K562 (cell line): ENCODE measurements around the gene SLC12A4. TPM values are rescaled to one million over a fixed set of nuclear protein-coding genes. Genes with fewer than 3 reads are reported as not detected.

Experiments used
- ATAC-seq: fragments of 200-7000 bp; cut with Tn5 transposase; 3 replicates; pipeline ENCODE4 v1.9.1; 2020; ENCODE audit warnings: moderate library complexity
- BruUV-seq: library from RNA; stranded (reverse); fragments of 400-500 nt; replicated peaks from 2 replicates; lab custom pipeline; 2021; lab: Mats Ljungman, UMichigan
- CTCF ChIA-PET: fragments of 300-600 bp; formaldehyde crosslinking; extraction: SDS; loops from one replicate; lab custom pipeline; 2021; ENCODE audit warnings: low intra/inter-chr PET ratio; lab: Yijun Ruan, JAX
- POLR2A ChIA-PET: fragments of 300-600, 350-650 bp; sonication (Branson Sonifier 250); formaldehyde crosslinking; extraction: SDS; loops from one replicate; lab custom pipeline; 2021; ENCODE audit warnings: antibody characterized with exemption, inconsistent platforms; lab: Yijun Ruan, JAX
- DNase-seq, 4 experiments: peaks; one replicate each; pipeline versions ENCODE4 v3.0.0 to v3.0.0-alpha.2; 2011 to 2018; ENCODE audit warnings: low spot score in 3 of 4, mixed read lengths in 3 of 4; ENCODE audit errors: extremely low read depth in 1 of 4
- FAIRE-seq: peaks from 2 replicates; lab custom pipeline; 2011; peaks lifted over from hg19 to GRCh38; lab: Jason Lieb, UNC
- H2AFZ ChIP-seq: 2 replicates; pipeline ENCODE4 v1.6.0; 2011; ENCODE audit warnings: low read depth, low read length, control low read depth, inconsistent platforms
- H3K27ac ChIP-seq: fragments of 200-600 bp; 3 replicates; pipeline ENCODE4 v1.8.0; 2011; ENCODE audit warnings: low read depth, mild to moderate bottlenecking, control low read depth, inconsistent platforms, low read length, moderate library complexity, mixed read lengths; ENCODE audit errors: extremely low read depth
- H3K27me3 ChIP-seq, 2 experiments: fragments of 300-600 bp in 1 of 2; 2 replicates in 1 of 2; 3 replicates in 1 of 2; pipeline versions ENCODE4 v1.6.0 to v1.8.0; 2011; ENCODE audit warnings: inconsistent platforms in 2 of 2, low read length in 2 of 2, mild to moderate bottlenecking in 1 of 2, mixed read lengths in 1 of 2, moderate library complexity in 1 of 2; ENCODE audit not compliant: control insufficient read depth in 2 of 2, insufficient read depth in 2 of 2
- H3K36me3 ChIP-seq: fragments of 300-600 bp; 3 replicates; pipeline ENCODE4 v1.8.0; 2011; ENCODE audit warnings: mild to moderate bottlenecking, low read length, inconsistent platforms; ENCODE audit not compliant: control insufficient read depth, insufficient read depth
- H3K4me1 ChIP-seq, 2 experiments: fragments of 200-600 bp in 1 of 2; replicated peaks in 1 of 2; 2 replicates in 1 of 2; 3 replicates in 1 of 2; pipeline versions ENCODE4 v1.5.1 to v1.8.0; 2011; ENCODE audit warnings: inconsistent platforms in 2 of 2, low read length in 2 of 2, mild to moderate bottlenecking in 1 of 2, mixed read lengths in 1 of 2, moderate library complexity in 1 of 2; ENCODE audit not compliant: control insufficient read depth in 2 of 2, insufficient read depth in 2 of 2
- H3K4me2 ChIP-seq: 2 replicates; pipeline ENCODE4 v1.6.1; 2011; ENCODE audit warnings: low read length, control low read depth, inconsistent platforms, mixed read lengths; ENCODE audit not compliant: insufficient read depth
- H3K4me3 ChIP-seq: fragments of 200-600 bp; sonication (generic), shearing (Covaris generic); 2 replicates; pipeline ENCODE4 v1.5.1; 2016; ENCODE audit warnings: control low read depth, inconsistent platforms
- H3K79me2 ChIP-seq: fragments of 200-600 bp; 3 replicates; pipeline ENCODE4 v1.8.0; 2011; ENCODE audit warnings: low read length, inconsistent platforms; ENCODE audit not compliant: control insufficient read depth, insufficient read depth
- H3K9ac ChIP-seq, 2 experiments: 2 replicates each; pipeline versions ENCODE4 v1.6.0 to v1.6.1; 2011; ENCODE audit warnings: low read depth in 2 of 2, low read length in 2 of 2, control low read depth in 1 of 2, inconsistent platforms in 1 of 2, mild to moderate bottlenecking in 1 of 2, mixed read lengths in 1 of 2; ENCODE audit not compliant: insufficient read depth in 1 of 2
- H3K9me1 ChIP-seq: one replicate; pipeline ENCODE4 v1.6.0; 2011; ENCODE audit warnings: inconsistent platforms, mild to moderate bottlenecking, low read length, moderate library complexity; ENCODE audit not compliant: control insufficient read depth, insufficient read depth
- H3K9me3 ChIP-seq: replicated peaks from 2 replicates; pipeline ENCODE4 v1.5.1; 2011; ENCODE audit warnings: low read depth, low read length, inconsistent platforms; ENCODE audit not compliant: control insufficient read depth, insufficient read depth
- H4K20me1 ChIP-seq: replicated peaks from 2 replicates; pipeline ENCODE4 v1.6.1; 2011; ENCODE audit warnings: low read length, inconsistent platforms, mixed read lengths; ENCODE audit not compliant: control insufficient read depth, insufficient read depth
- CBFA2T3 ChIP-seq: fragments of 450-650 bp; IDR thresholded peaks from 2 replicates; pipeline ENCODE4 v1.6.1; 2017
- JUND ChIP-seq, 2 experiments: IDR thresholded peaks; 2 replicates in 1 of 2; 3 replicates in 1 of 2; pipeline ENCODE4 v1.6.1; 2011; ENCODE audit warnings: borderline replicate concordance in 2 of 2, low read depth in 2 of 2, low read length in 2 of 2, improper control_type of control experiment in 1 of 2, missing biosample characterization in 1 of 2, missing genetic modification characterization in 1 of 2, missing genetic modification reagents in 1 of 2
- NFATC3 ChIP-seq: fragments of 450-650 bp; IDR thresholded peaks from 2 replicates; pipeline ENCODE4 v1.6.1; 2017; ENCODE audit warnings: mild to moderate bottlenecking
- ZNF707 ChIP-seq: fragments of 250-450 bp; sonication (Bioruptor Pico); conservative IDR thresholded peaks from 2 replicates; pipeline ENCODE4 v1.8.0; 2022; ENCODE audit warnings: inconsistent platforms, mild to moderate bottlenecking, moderate library complexity
- WGBS: fragments of 100-300 bp; shearing (Covaris generic); methylation state at CpG from one replicate; pipeline ENCODE4 v1.1.6; 2016; ENCODE audit warnings: low coverage, mixed read lengths; ENCODE audit not compliant: insufficient coverage; ENCODE audit errors: missing lambda C conversion rate; 5-methylcytosine and 5-hydroxymethylcytosine counted together
- in situ Hi-C: fragments of 300-500 bp; cut with MboI; formaldehyde crosslinking; loops from 4 replicates; pipeline ENCODE4 v1.15.0; 2018; ENCODE audit warnings: inconsistent platforms, mixed read lengths
- intact Hi-C: fragments of 100-400 bp; cut with micrococcal nuclease; formaldehyde crosslinking; loops from 2 replicates; pipeline ENCODE4 v1.14.2; 2022
- polyA plus RNA-seq, 8 experiments: library from polyadenylated mRNA; depleted of rRNA in 4 of 8; stranded (reverse) in 5 of 8; unstranded in 3 of 8; fragments of >200 nt; fragmentation: Nextera tagmentation in 2 of 8; fragmentation: Illumina TruSeq in 1 of 8; extraction: Ambion mirVana in 2 of 8; extraction: Trizol in 1 of 8; gene quantifications; 2 replicates each; pipeline versions ENCODE4 v1.2.1 to v1.2.3, GENCODE V29; 2011 to 2014; ENCODE audit warnings: inconsistent platforms in 1 of 8, missing spikeins in 1 of 8
- total RNA-seq, 7 experiments: library from RNA; depleted of rRNA in 6 of 7; stranded (reverse); fragments of >200 nt in 6 of 7; fragmentation: Illumina TruSeq in 2 of 7; extraction: Trizol in 2 of 7; gene quantifications; 2 replicates each; pipeline versions ENCODE4 v1.2.1 to v1.2.3, GENCODE V29; 2011 to 2021; ENCODE audit warnings: low replicate concordance in 1 of 7
- TF ChIP-seq, protein P1 (sequence below): fragments of 450-650 bp; IDR thresholded peaks from 2 replicates; pipeline ENCODE4 v1.6.1; 2014; ENCODE audit warnings: low read depth, mild to moderate bottlenecking, moderate library complexity, borderline replicate concordance
- TF ChIP-seq, protein P2 (sequence below): fragments of 450-650 bp; IDR thresholded peaks from 2 replicates; pipeline ENCODE4 v1.6.1; 2016; ENCODE audit warnings: low read depth, mild to moderate bottlenecking, moderate library complexity
- TF ChIP-seq, protein P3 (sequence below): fragments of 250-450 bp; sonication (Bioruptor Pico); IDR thresholded peaks from 2 replicates; pipeline ENCODE4 v1.4.0; 2020; ENCODE audit warnings: mild to moderate bottlenecking, moderate library complexity
- TF ChIP-seq, protein P4 (sequence below): fragments of 250-450 bp; sonication (Bioruptor Pico); IDR thresholded peaks from 2 replicates; pipeline ENCODE4 v1.9.0; 2021; ENCODE audit warnings: mild to moderate bottlenecking

Gene SLC12A4
- total and polyA plus RNA-seq, 9 of the 15 experiments (the other 6 are each of a cell fraction or from before 2014, with no cell fraction given), result 0.75 to 43.5 (median 15.0) TPM

DNA sequence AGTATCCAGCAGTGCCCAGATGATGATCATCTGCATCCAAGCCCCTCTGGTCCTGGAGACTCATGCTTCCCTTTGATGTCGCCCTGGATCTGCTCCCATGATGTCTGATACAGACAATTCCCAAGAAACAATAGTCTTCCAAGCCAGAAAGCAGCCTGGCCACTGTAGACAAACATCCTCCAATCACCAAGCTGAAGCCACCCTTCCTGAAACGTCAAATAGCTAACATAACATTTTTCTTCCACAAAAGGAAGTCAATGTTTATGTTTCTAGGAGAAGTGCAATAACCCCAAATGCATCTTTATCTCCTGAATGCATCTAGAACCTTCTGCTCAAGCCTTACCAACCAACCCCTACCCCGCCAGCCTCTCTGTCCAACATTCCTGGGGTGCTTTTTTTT, 32.0 kb upstream of the SLC12A4 start:
- H3K4me2 ChIP-seq, result no peak overlapping the region; the same call in 1 of the 2 replicates
- no peaks in the 10 kb centered on the region for H3K79me2 ChIP-seq
- 34% methylated on average over 3 of the region's 3 CpGs for WGBS
- intact Hi-C loops (no loop called here), in situ Hi-C loops (no loop called here)
- DNase-seq, result no peak
- no peak for TF ChIP-seq CBFA2T3
- TF ChIP-seq, protein P1, sequence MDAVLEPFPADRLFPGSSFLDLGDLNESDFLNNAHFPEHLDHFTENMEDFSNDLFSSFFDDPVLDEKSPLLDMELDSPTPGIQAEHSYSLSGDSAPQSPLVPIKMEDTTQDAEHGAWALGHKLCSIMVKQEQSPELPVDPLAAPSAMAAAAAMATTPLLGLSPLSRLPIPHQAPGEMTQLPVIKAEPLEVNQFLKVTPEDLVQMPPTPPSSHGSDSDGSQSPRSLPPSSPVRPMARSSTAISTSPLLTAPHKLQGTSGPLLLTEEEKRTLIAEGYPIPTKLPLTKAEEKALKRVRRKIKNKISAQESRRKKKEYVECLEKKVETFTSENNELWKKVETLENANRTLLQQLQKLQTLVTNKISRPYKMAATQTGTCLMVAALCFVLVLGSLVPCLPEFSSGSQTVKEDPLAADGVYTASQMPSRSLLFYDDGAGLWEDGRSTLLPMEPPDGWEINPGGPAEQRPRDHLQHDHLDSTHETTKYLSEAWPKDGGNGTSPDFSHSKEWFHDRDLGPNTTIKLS, result no peak
- H3K4me1 ChIP-seq, result peaks cover 13 to 17% of the 10 kb centered on the region in 2 experiments
- H3K4me3 ChIP-seq, result no peak overlapping the region
- H2AFZ ChIP-seq, result no peak overlapping the region
- no peaks in the 10 kb centered on the region for H4K20me1 ChIP-seq
- ChIA-PET POLR2A (interaction anchor here (0.7 to 1.0 kb wide), 4 partner anchors 11 to 47 kb away, joined by 3 read pairs; no protein-coding TSS in a partner anchor), CTCF (no interaction called here)
- ATAC-seq, result no peak
- no peak overlapping the region for H3K9ac ChIP-seq
- no peak overlapping the region for H3K27ac ChIP-seq
- H3K9me1 ChIP-seq, result no peaks in the 10 kb centered on the region
- H3K27me3 ChIP-seq, result no peaks in the 10 kb centered on the region
- H3K36me3 ChIP-seq, result no peaks in the 10 kb centered on the region
- no TSS peak for BruUV-seq
- FAIRE-seq, result no peak
- no peaks in the 10 kb centered on the region for H3K9me3 ChIP-seq

DNA sequence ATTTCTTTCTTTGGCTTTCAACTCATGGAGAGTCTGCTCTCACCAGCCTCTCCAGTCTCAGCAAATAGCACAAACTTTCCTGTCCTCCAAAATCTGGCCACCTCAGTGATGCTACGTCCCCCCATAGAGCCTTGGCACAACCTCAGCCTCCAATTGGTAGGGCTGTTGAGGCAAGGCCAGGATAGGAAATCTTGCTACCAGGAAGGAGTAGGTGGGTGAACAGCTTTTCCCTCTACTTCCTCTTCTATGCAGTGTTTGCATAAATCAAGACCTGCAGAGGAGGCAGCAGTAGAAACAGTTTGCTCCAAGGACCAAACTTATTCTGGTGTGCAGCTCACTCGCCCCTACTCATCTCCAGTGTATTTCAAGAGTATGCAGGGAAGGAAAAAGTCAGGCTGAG, 31.5 kb upstream of the SLC12A4 start:
- no peaks in the 10 kb centered on the region for H4K20me1 ChIP-seq
- no peak overlapping the region for H3K4me3 ChIP-seq
- ATAC-seq (no peak; the same call in 2 of the 3 replicates), DNase-seq (no peak), FAIRE-seq (no peak)
- CTCF ChIA-PET, result no interaction called here
- no peaks in the 10 kb centered on the region for H3K9me3 ChIP-seq
- WGBS, result 33% methylated on average over 2 of the region's 2 CpGs
- H3K36me3 ChIP-seq, result no peaks in the 10 kb centered on the region
- POLR2A ChIA-PET, result interaction anchor here (0.5 to 1.0 kb wide), 6 partner anchors 12 to 48 kb away, joined by 3 read pairs; partner anchors contain the start of genes DDX28 and DUS2
- peak overlapping the region; percentile 40; the same call in 1 of the 2 replicates for H3K4me2 ChIP-seq
- H2AFZ ChIP-seq, result peak overlapping the region; percentile 73; the same call in 1 of the 2 replicates
- peaks cover 16 to 19% of the 10 kb centered on the region in 2 experiments for H3K4me1 ChIP-seq
- H3K27me3 ChIP-seq, result no peaks in the 10 kb centered on the region
- intact Hi-C loops (no loop called here), in situ Hi-C loops (loop anchor here (10.0 kb wide), 1 partner anchor 315 kb away; the partner anchor contains the start of genes PRMT7 and SLC7A6OS)
- BruUV-seq, result no TSS peak
- no peak overlapping the region for H3K9ac ChIP-seq
- no peaks in the 10 kb centered on the region for H3K79me2 ChIP-seq
- H3K27ac ChIP-seq, result 0 out of 3 replicates have a peak overlapping the region, but pooled peaks have one; percentile 35
- H3K9me1 ChIP-seq, result no peaks in the 10 kb centered on the region
- TF ChIP-seq JUND (IDR thresholded peaks at IDR 0.05; ENCODE audit: borderline replicate concordance, low read depth, low read length) (no peak), JUND (tag; IDR thresholded peaks at IDR 0.05; ENCODE audit: borderline replicate concordance, low read depth, low read length) (no peak), ZNF707 (CRISPR knock-in tag) (no peak), NFATC3 (no peak)
- TF ChIP-seq, protein P2, sequence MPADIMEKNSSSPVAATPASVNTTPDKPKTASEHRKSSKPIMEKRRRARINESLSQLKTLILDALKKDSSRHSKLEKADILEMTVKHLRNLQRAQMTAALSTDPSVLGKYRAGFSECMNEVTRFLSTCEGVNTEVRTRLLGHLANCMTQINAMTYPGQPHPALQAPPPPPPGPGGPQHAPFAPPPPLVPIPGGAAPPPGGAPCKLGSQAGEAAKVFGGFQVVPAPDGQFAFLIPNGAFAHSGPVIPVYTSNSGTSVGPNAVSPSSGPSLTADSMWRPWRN, result no peak
- TF ChIP-seq, protein P3, sequence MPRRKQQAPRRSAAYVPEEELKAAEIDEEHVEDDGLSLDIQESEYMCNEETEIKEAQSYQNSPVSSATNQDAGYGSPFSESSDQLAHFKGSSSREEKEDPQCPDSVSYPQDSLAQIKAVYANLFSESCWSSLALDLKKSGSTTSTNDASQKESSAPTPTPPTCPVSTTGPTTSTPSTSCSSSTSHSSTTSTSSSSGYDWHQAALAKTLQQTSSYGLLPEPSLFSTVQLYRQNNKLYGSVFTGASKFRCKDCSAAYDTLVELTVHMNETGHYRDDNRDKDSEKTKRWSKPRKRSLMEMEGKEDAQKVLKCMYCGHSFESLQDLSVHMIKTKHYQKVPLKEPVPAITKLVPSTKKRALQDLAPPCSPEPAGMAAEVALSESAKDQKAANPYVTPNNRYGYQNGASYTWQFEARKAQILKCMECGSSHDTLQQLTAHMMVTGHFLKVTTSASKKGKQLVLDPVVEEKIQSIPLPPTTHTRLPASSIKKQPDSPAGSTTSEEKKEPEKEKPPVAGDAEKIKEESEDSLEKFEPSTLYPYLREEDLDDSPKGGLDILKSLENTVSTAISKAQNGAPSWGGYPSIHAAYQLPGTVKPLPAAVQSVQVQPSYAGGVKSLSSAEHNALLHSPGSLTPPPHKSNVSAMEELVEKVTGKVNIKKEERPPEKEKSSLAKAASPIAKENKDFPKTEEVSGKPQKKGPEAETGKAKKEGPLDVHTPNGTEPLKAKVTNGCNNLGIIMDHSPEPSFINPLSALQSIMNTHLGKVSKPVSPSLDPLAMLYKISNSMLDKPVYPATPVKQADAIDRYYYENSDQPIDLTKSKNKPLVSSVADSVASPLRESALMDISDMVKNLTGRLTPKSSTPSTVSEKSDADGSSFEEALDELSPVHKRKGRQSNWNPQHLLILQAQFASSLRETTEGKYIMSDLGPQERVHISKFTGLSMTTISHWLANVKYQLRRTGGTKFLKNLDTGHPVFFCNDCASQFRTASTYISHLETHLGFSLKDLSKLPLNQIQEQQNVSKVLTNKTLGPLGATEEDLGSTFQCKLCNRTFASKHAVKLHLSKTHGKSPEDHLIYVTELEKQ (CRISPR knock-in tag), result no peak
- TF ChIP-seq, protein P4, sequence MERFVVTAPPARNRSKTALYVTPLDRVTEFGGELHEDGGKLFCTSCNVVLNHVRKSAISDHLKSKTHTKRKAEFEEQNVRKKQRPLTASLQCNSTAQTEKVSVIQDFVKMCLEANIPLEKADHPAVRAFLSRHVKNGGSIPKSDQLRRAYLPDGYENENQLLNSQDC (CRISPR knock-in tag), result no peak
